Karpas-422 (cell line): ENCODE results near the gene FIGN. TPM values are rescaled to one million over a fixed set of nuclear protein-coding genes. Genes with fewer than 3 reads are reported as not detected.

Experiments
- DNase-seq: peaks from one replicate; pipeline ENCODE4 v3.0.0-alpha.2; 2015
- H2AFZ ChIP-seq: fragments of 200-600 bp; sonication (generic); 2 replicates; pipeline ENCODE4 v1.6.1; 2014; ENCODE audit warnings: antibody characterized with exemption, low read length, mixed read lengths
- H3K27ac ChIP-seq: fragments of 200-600 bp; sonication (generic); 2 replicates; pipeline ENCODE4 v1.5.1; 2014; ENCODE audit warnings: mild to moderate bottlenecking, low read length, moderate library complexity
- H3K27me3 ChIP-seq: fragments of 200-600 bp; sonication (generic); 2 replicates; pipeline ENCODE4 v1.6.1; 2014; ENCODE audit warnings: low read length, mixed read lengths
- H3K36me3 ChIP-seq: fragments of 200-600 bp; sonication (generic); 2 replicates; pipeline ENCODE4 v1.6.1; 2014; ENCODE audit warnings: low read length, mixed read lengths; ENCODE audit not compliant: insufficient read depth
- H3K4me1 ChIP-seq: fragments of 200-600 bp; sonication (generic); 2 replicates; pipeline ENCODE4 v1.6.1; 2014; ENCODE audit warnings: mild to moderate bottlenecking, low read length, mixed read lengths
- H3K4me2 ChIP-seq: fragments of 200-600 bp; sonication (generic); 2 replicates; pipeline ENCODE4 v1.6.1; 2014; ENCODE audit warnings: low read length, low read depth, mild to moderate bottlenecking; ENCODE audit not compliant: poor library complexity, severe bottlenecking
- H3K4me3 ChIP-seq: fragments of 200-600 bp; sonication (generic); 2 replicates; pipeline ENCODE4 v1.5.1; 2014; ENCODE audit warnings: mild to moderate bottlenecking, antibody characterized with exemption, low read length, mixed read lengths
- H3K79me2 ChIP-seq: fragments of 200-600 bp; sonication (generic); 2 replicates; pipeline ENCODE4 v1.6.1; 2014; ENCODE audit warnings: mild to moderate bottlenecking, low read length, mixed read lengths
- H3K9ac ChIP-seq: fragments of 200-600 bp; sonication (generic); 2 replicates; pipeline ENCODE4 v1.6.0; 2014; ENCODE audit warnings: low read length
- H3K9me2 ChIP-seq: fragments of 200-600 bp; sonication (generic), shearing (Covaris generic); replicated peaks from 2 replicates; pipeline ENCODE4 v1.6.0; 2014; ENCODE audit warnings: mild to moderate bottlenecking, low read length, moderate library complexity; ENCODE audit not compliant: insufficient read depth
- H3K9me3 ChIP-seq: fragments of 300-700, 200-600 bp; sonication (generic); 2 replicates; pipeline ENCODE4 v1.6.1; 2014; ENCODE audit warnings: low read length, mixed read lengths
- H4K20me1 ChIP-seq: fragments of 200-600 bp; sonication (generic); 2 replicates; pipeline ENCODE4 v1.6.1; 2014; ENCODE audit warnings: mild to moderate bottlenecking, antibody characterized with exemption, low read length, low read depth; ENCODE audit not compliant: insufficient read depth
- total RNA-seq: library from RNA; depleted of rRNA; stranded (reverse); fragments of >200 nt; shearing (Covaris generic); gene quantifications from 2 replicates; pipeline ENCODE4 v1.2.3, GENCODE V29; 2014; ENCODE audit warnings: low replicate concordance

Gene FIGN
- total RNA-seq, 1 experiment from 2014 or later, result not detected

GRCh38 chr2:163681745-163682144, 54.1 kb downstream of the FIGN start:
- Histone ChIP-seq H2AFZ (no peak overlapping the region), H3K4me3 (no peak overlapping the region), H3K9me3 (no peaks in the 10 kb centered on the region), H3K36me3 (no peaks in the 10 kb centered on the region), H4K20me1 (no peaks in the 10 kb centered on the region), H3K9me2 (no peaks in the 10 kb centered on the region), H3K79me2 (no peaks in the 10 kb centered on the region), H3K4me1 (no peaks in the 10 kb centered on the region), H3K27me3 (no peaks in the 10 kb centered on the region), H3K9ac (no peak overlapping the region), H3K27ac (no peak overlapping the region), H3K4me2 (no peak overlapping the region)
- DNase-seq, result no peak

- Histone ChIP-seq H2AFZ (no peak overlapping the region), H3K9ac (no peak overlapping the region), H3K4me3 (no peak overlapping the region), H3K4me1 (no peaks in the 10 kb centered on the region), H3K4me2 (no peak overlapping the region), H3K79me2 (no peaks in the 10 kb centered on the region), H3K27me3 (no peaks in the 10 kb centered on the region), H3K27ac (no peak overlapping the region), H3K9me3 (no peaks in the 10 kb centered on the region), H3K36me3 (no peaks in the 10 kb centered on the region), H4K20me1 (no peaks in the 10 kb centered on the region), H3K9me2 (no peaks in the 10 kb centered on the region)
- no peak for DNase-seq
Observed at GRCh38 chr2:163675388-163675787, 60.4 kb downstream of the FIGN start.

- H3K4me1 ChIP-seq, result no peaks in the 10 kb centered on the region
Observed at GRCh38 chr2:163673522-163673921, 62.3 kb downstream of the FIGN start.

GRCh38 chr2:163670929-163671328, 64.9 kb downstream of the FIGN start:
- H3K27ac ChIP-seq, result no peak overlapping the region
- no peak overlapping the region for H2AFZ ChIP-seq
- no peaks in the 10 kb centered on the region for H3K9me2 ChIP-seq
- no peaks in the 10 kb centered on the region for H3K79me2 ChIP-seq
- no peaks in the 10 kb centered on the region for H4K20me1 ChIP-seq
- no peak overlapping the region for H3K9ac ChIP-seq
- no peak for DNase-seq
- no peak overlapping the region for H3K4me2 ChIP-seq
- H3K36me3 ChIP-seq, result no peaks in the 10 kb centered on the region
- no peaks in the 10 kb centered on the region for H3K4me1 ChIP-seq
- no peaks in the 10 kb centered on the region for H3K9me3 ChIP-seq
- no peak overlapping the region for H3K4me3 ChIP-seq
- no peaks in the 10 kb centered on the region for H3K27me3 ChIP-seq

More at GRCh38 chr2:163673522-163673921, 62.3 kb downstream of the FIGN start:
- no peak overlapping the region for H3K9ac ChIP-seq
- no peaks in the 10 kb centered on the region for H3K36me3 ChIP-seq
- no peaks in the 10 kb centered on the region for H3K27me3 ChIP-seq
- H3K9me2 ChIP-seq, result no peaks in the 10 kb centered on the region
- no peak overlapping the region for H3K4me3 ChIP-seq
- no peaks in the 10 kb centered on the region for H4K20me1 ChIP-seq
- no peak overlapping the region for H3K4me2 ChIP-seq
- no peak overlapping the region for H2AFZ ChIP-seq
- no peak overlapping the region for H3K27ac ChIP-seq
- DNase-seq, result no peak
- H3K79me2 ChIP-seq, result no peaks in the 10 kb centered on the region
- H3K9me3 ChIP-seq, result no peaks in the 10 kb centered on the region

- H3K4me1 ChIP-seq, result no peaks in the 10 kb centered on the region
- H3K9ac ChIP-seq, result no peak overlapping the region
- no peak overlapping the region for H3K27ac ChIP-seq
- H3K36me3 ChIP-seq, result no peaks in the 10 kb centered on the region
- no peak overlapping the region for H3K4me3 ChIP-seq
- no peaks in the 10 kb centered on the region for H4K20me1 ChIP-seq
- H3K9me3 ChIP-seq, result no peaks in the 10 kb centered on the region
- no peaks in the 10 kb centered on the region for H3K9me2 ChIP-seq
- H3K4me2 ChIP-seq, result no peak overlapping the region
- no peaks in the 10 kb centered on the region for H3K79me2 ChIP-seq
- no peaks in the 10 kb centered on the region for H3K27me3 ChIP-seq
- DNase-seq, result no peak
- H2AFZ ChIP-seq, result no peak overlapping the region
Observed at GRCh38 chr2:163669506-163669905, 66.3 kb downstream of the FIGN start.

- Histone ChIP-seq H4K20me1 (no peaks in the 10 kb centered on the region), H3K9me3 (no peaks in the 10 kb centered on the region), H3K4me1 (peaks cover 3% of the 10 kb centered on the region; the same call in 1 of the 2 replicates), H3K9ac (no peak overlapping the region), H2AFZ (no peak overlapping the region), H3K4me3 (no peak overlapping the region), H3K36me3 (no peaks in the 10 kb centered on the region), H3K79me2 (no peaks in the 10 kb centered on the region), H3K27ac (no peak overlapping the region), H3K4me2 (no peak overlapping the region), H3K9me2 (no peaks in the 10 kb centered on the region), H3K27me3 (no peaks in the 10 kb centered on the region)
- DNase-seq, result no peak
Observed at GRCh38 chr2:163667064-163667887, 68.5 kb downstream of the FIGN start.

GRCh38 chr2:163665817-163666216, 70.0 kb downstream of the FIGN start:
- Histone ChIP-seq H3K9me3 (no peaks in the 10 kb centered on the region), H4K20me1 (no peaks in the 10 kb centered on the region), H3K4me2 (no peak overlapping the region), H3K27ac (no peak overlapping the region), H3K9me2 (no peaks in the 10 kb centered on the region), H3K79me2 (no peaks in the 10 kb centered on the region), H3K9ac (no peak overlapping the region), H3K4me3 (no peak overlapping the region), H3K4me1 (peaks cover 3% of the 10 kb centered on the region; the same call in 1 of the 2 replicates), H3K27me3 (no peaks in the 10 kb centered on the region), H2AFZ (no peak overlapping the region), H3K36me3 (no peaks in the 10 kb centered on the region)
- no peak for DNase-seq

- peaks cover 3% of the 10 kb centered on the region; the same call in 1 of the 2 replicates for H3K4me1 ChIP-seq
- H3K36me3 ChIP-seq, result no peaks in the 10 kb centered on the region
- H3K27ac ChIP-seq, result no peak overlapping the region
- H3K9ac ChIP-seq, result no peak overlapping the region
- no peak overlapping the region for H3K4me3 ChIP-seq
- no peaks in the 10 kb centered on the region for H3K9me2 ChIP-seq
- no peaks in the 10 kb centered on the region for H3K79me2 ChIP-seq
- H4K20me1 ChIP-seq, result no peaks in the 10 kb centered on the region
- no peak overlapping the region for H3K4me2 ChIP-seq
- DNase-seq, result no peak
- H3K27me3 ChIP-seq, result no peaks in the 10 kb centered on the region
- no peak overlapping the region for H2AFZ ChIP-seq
- H3K9me3 ChIP-seq, result no peaks in the 10 kb centered on the region
Observed at GRCh38 chr2:163665051-163665450, 70.8 kb downstream of the FIGN start.
